Thoracic aorta (tissue), 2 donors: ENCODE measurements around the gene PTPRN2. TPM values are rescaled to one million over a fixed set of nuclear protein-coding genes. Genes with fewer than 3 reads are reported as not detected.
"Not testable (repeated sequence)": the region's sequence is repeated elsewhere in the genome, so short reads cannot be mapped to it uniquely, and the experiment has no call there.

Source experiments
- ATAC-seq: fragments of 150-250 bp; one replicate; pipeline ENCODE4 v1.8.0; 2017; ENCODE audit warnings: low read depth; ENCODE audit not compliant: insufficient number of reproducible peaks, low FRiP score
- DNase-seq: peaks from one replicate; pipeline ENCODE4 v3.0.0-alpha.2; 2020; ENCODE audit warnings: low spot score
- H3K27ac ChIP-seq, 2 donors: fragments of 200-600 bp; sonication (generic); 1 replicate in 1 of 2; 2 replicates in 1 of 2; pipeline ENCODE4 v1.5.1; 2016; ENCODE audit warnings: mild to moderate bottlenecking in 2 of 2, moderate library complexity in 2 of 2
- H3K27me3 ChIP-seq: fragments of 200-600 bp; sonication (generic); replicated peaks from 2 replicates; pipeline ENCODE4 v1.6.0; 2016; ENCODE audit warnings: mild to moderate bottlenecking; ENCODE audit not compliant: insufficient read depth
- H3K36me3 ChIP-seq: fragments of 200-600 bp; sonication (generic); one replicate; pipeline ENCODE4 v1.5.1; 2016
- H3K4me1 ChIP-seq, 2 donors: fragments of 200-600 bp; sonication (generic); 1 replicate in 1 of 2; 2 replicates in 1 of 2; pipeline versions ENCODE4 v1.5.1 to v1.6.0; 2016; ENCODE audit warnings: low read depth in 2 of 2, mild to moderate bottlenecking in 1 of 2; ENCODE audit not compliant: control insufficient read depth in 1 of 2
- H3K4me3 ChIP-seq: fragments of 200-600 bp; sonication (generic); 2 replicates; pipeline ENCODE4 v1.5.1; 2016; ENCODE audit warnings: mild to moderate bottlenecking
- H3K9me3 ChIP-seq: fragments of 200-600 bp; sonication (generic); 2 replicates; pipeline ENCODE4 v1.5.1; 2016
- total RNA-seq, 2 donors: library from RNA; depleted of rRNA; stranded (reverse); fragments of >200 nt; gene quantifications; one replicate each; pipeline versions ENCODE4 v1.1.0 to v1.2.3, GENCODE V29; 2016
- TF ChIP-seq, protein P1 (sequence below): fragments of 200-600 bp; sonication (generic); IDR thresholded peaks from one replicate; pipeline ENCODE4 v1.5.1; 2019; ENCODE audit warnings: antibody characterized with exemption

PTPRN2 gene
- total RNA-seq, 2 donors from 2014 or later = 2.2 to 3.1 TPM

DNA sequence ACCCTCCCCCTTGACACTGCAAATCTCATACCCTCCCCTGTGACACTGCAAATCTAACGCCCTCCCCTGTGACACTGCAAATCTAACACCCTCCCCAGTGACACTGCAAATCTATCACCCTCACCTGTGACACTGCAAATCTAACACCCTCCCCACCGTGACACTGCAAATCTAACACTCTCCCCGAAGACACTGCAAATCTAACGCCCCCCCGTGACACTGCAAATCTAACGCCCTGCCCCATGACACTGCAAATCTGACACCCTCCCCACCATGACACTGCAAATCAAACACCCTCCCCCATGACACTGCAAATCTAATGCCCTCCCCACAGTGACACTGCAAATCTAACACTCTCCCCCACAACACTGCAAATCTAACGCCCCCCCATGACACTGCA, 647.1 kb downstream of the PTPRN2 start:
- ATAC-seq = no peak
- Histone ChIP-seq H3K9me3 (no peaks in the 10 kb centered on the region), H3K4me3 (no peak overlapping the region), H3K4me1 (no peaks in the 10 kb centered on the region), H3K27ac (no peak overlapping the region), H3K27me3 (no peaks in the 10 kb centered on the region), H3K36me3 (no peaks in the 10 kb centered on the region)
- DNase-seq = no peak
- TF ChIP-seq, protein P1, sequence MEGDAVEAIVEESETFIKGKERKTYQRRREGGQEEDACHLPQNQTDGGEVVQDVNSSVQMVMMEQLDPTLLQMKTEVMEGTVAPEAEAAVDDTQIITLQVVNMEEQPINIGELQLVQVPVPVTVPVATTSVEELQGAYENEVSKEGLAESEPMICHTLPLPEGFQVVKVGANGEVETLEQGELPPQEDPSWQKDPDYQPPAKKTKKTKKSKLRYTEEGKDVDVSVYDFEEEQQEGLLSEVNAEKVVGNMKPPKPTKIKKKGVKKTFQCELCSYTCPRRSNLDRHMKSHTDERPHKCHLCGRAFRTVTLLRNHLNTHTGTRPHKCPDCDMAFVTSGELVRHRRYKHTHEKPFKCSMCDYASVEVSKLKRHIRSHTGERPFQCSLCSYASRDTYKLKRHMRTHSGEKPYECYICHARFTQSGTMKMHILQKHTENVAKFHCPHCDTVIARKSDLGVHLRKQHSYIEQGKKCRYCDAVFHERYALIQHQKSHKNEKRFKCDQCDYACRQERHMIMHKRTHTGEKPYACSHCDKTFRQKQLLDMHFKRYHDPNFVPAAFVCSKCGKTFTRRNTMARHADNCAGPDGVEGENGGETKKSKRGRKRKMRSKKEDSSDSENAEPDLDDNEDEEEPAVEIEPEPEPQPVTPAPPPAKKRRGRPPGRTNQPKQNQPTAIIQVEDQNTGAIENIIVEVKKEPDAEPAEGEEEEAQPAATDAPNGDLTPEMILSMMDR = no peak

DNA sequence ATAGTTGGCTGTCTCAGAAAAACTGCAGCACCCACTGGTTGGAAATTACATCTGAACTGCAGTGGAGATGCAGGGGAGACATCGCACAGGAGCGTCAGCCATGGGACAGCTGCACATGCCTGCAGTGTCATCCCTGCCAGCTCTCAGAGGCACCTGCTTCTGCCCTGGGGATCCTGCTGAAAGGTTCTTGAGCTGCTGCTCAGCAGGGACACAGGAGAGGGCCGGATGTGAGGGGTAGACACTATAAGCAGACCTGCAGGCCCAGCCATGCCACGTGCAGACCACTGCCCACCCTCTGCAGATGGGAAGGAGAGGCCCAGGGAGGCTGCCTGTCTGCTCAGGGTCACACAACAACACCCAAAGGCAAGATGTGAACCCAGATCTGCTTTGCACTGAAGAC, 649.4 kb downstream of the PTPRN2 start:
- Histone ChIP-seq H3K4me1 (no peaks in the 10 kb centered on the region), H3K36me3 (no peaks in the 10 kb centered on the region), H3K27me3 (no peaks in the 10 kb centered on the region), H3K9me3 (peaks cover 6% of the 10 kb centered on the region), H3K27ac (no peak overlapping the region), H3K4me3 (no peak overlapping the region)
- no peak for ATAC-seq
- TF ChIP-seq, protein P1 = no peak
- DNase-seq = no peak

DNA sequence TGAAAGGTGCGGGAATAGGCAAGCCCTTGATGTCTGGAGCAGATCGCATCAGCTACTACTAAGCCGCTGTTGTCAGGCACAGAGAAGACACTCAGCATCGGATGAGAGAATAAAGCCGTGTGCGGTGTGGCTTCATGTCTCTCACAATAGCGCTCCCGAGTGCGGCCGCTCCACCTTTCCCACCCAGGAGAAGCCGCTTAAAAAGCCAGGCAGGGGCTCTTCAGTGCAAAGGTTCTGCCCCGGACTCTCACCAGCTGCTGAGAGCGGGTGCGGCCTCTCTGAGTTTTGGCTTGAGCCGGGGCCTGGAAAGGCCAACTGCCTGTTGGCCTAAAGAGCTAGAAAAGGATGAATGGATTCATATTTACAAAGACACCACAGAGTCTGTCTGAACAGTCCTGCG, 650.2 kb downstream of the PTPRN2 start:
- H3K9me3 ChIP-seq = peaks cover 14% of the 10 kb centered on the region
- no peak for DNase-seq
- no peak overlapping the region for H3K4me3 ChIP-seq
- no peak overlapping the region for H3K27ac ChIP-seq
- ATAC-seq = no peak
- H3K36me3 ChIP-seq = no peaks in the 10 kb centered on the region
- no peaks in the 10 kb centered on the region for H3K4me1 ChIP-seq
- H3K27me3 ChIP-seq = no peaks in the 10 kb centered on the region
- TF ChIP-seq, protein P1 = no peak

DNA sequence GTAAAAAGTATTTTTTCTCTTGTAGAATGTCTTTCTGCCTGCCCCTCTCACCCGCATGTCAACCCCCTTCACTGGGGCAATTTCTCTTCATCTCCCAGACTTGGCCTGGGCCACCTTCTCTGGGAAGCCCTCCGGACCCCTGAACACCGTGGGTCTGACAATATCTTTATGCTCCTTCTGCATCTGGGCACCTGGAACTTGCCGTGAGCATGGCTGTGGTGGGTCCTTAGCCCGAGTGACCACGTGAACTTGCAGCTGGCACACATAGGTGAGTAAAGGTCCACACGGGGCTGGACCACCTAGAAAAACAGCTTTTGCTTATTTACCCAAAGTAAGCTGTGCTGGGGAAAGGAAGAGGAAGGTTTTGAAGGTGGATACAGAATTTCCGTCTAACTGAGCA, 650.6 kb downstream of the PTPRN2 start:
- no peaks in the 10 kb centered on the region for H3K27me3 ChIP-seq
- no peaks in the 10 kb centered on the region for H3K36me3 ChIP-seq
- H3K4me3 ChIP-seq = no peak overlapping the region
- TF ChIP-seq, protein P1 = no peak
- H3K9me3 ChIP-seq = peaks cover 15% of the 10 kb centered on the region
- DNase-seq (no peak), ATAC-seq (no peak)
- H3K27ac ChIP-seq = no peak overlapping the region
- H3K4me1 ChIP-seq = no peaks in the 10 kb centered on the region

DNA sequence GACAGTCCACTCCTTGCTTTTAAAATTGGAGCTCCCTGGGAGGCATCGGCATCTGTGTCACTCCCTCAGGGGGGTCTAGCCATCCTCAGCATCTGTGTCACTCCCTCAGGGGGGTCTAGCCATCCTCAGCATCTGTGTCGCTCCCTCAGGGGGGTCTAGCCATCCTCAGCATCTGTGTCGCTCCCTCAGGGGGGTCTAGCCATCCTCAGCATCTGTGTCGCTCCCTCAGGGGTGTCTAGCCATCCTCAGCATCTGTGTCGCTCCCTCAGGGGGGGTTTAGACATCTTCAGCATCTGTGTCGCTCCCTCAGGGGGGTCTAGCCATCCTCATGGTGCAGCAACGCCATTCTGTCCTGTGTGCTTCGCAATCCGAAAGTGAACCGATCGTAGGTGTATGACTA, 651.9 kb downstream of the PTPRN2 start:
- H3K27ac ChIP-seq, ATAC-seq, DNase-seq, H3K4me3 ChIP-seq, H3K27me3 ChIP-seq, H3K36me3 ChIP-seq, H3K4me1 ChIP-seq: not testable (repeated sequence)
- H3K9me3 ChIP-seq = peaks cover 15% of the 10 kb centered on the region

DNA sequence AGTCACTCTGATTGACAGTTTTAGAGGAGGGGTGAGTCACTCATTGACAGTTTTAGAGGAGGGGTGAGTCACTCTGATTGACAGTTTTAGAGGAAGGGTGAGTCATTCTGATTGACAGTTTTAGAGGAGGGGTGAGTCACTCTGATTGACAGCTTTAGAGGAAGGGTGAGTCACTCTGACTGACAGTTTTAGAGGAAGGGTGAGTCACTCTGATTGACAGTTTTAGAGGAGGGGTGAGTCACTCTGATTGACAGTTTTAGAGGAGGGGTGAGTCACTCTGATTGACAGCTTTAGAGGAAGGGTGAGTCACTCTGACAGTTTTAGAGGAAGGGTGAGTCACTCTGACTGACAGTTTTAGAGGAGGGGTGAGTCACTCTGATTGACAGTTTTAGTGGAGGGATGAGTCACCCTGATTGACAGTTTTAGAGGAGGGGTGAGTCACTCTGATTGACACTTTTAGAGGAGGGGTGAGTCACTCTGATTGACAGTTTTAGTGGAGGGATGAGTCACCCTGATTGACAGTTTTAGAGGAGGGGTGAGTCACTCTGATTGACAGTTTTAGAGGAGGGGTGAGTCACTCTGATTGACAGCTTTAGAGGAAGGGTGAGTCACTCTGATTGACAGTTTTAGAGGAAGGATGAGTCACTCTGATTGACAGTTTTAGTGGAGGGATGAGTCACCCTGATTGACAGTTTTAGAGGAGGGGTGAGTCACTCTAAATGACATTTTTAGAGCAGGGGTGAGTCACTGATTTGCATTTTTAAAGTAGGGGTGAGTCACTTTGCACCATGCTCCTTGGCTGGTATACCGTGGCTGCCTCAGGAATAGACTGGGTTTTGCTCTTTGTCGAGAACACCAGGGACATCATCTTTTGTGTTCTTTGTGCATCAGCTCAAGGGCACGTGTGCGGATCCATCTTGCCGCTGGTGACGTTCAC, 654.1 kb downstream of the PTPRN2 start:
- H3K9me3 ChIP-seq = peaks cover 15% of the 10 kb centered on the region
- not testable (repeated sequence) for H3K27ac ChIP-seq, H3K4me3 ChIP-seq, ATAC-seq, H3K27me3 ChIP-seq, H3K36me3 ChIP-seq, H3K4me1 ChIP-seq, DNase-seq
